Karpas-422 (cell line): ENCODE data around the gene DNAJB4. TPM values are rescaled to one million over a fixed set of nuclear protein-coding genes. Genes with fewer than 3 reads are reported as not detected.
"Not testable (repeated sequence)": the region's sequence is repeated elsewhere in the genome, so short reads cannot be mapped to it uniquely, and the experiment has no call there.

Experiments used
- DNase-seq: peaks from one replicate; pipeline ENCODE4 v3.0.0-alpha.2; 2015
- H2AFZ ChIP-seq: fragments of 200-600 bp; sonication (generic); 2 replicates; pipeline ENCODE4 v1.6.1; 2014; ENCODE audit warnings: antibody characterized with exemption, low read length, mixed read lengths
- H3K27ac ChIP-seq: fragments of 200-600 bp; sonication (generic); 2 replicates; pipeline ENCODE4 v1.5.1; 2014; ENCODE audit warnings: mild to moderate bottlenecking, low read length, moderate library complexity
- H3K27me3 ChIP-seq: fragments of 200-600 bp; sonication (generic); 2 replicates; pipeline ENCODE4 v1.6.1; 2014; ENCODE audit warnings: low read length, mixed read lengths
- H3K36me3 ChIP-seq: fragments of 200-600 bp; sonication (generic); 2 replicates; pipeline ENCODE4 v1.6.1; 2014; ENCODE audit warnings: low read length, mixed read lengths; ENCODE audit not compliant: insufficient read depth
- H3K4me1 ChIP-seq: fragments of 200-600 bp; sonication (generic); 2 replicates; pipeline ENCODE4 v1.6.1; 2014; ENCODE audit warnings: mild to moderate bottlenecking, low read length, mixed read lengths
- H3K4me2 ChIP-seq: fragments of 200-600 bp; sonication (generic); 2 replicates; pipeline ENCODE4 v1.6.1; 2014; ENCODE audit warnings: low read length, low read depth, mild to moderate bottlenecking; ENCODE audit not compliant: poor library complexity, severe bottlenecking
- H3K4me3 ChIP-seq: fragments of 200-600 bp; sonication (generic); 2 replicates; pipeline ENCODE4 v1.5.1; 2014; ENCODE audit warnings: mild to moderate bottlenecking, antibody characterized with exemption, low read length, mixed read lengths
- H3K79me2 ChIP-seq: fragments of 200-600 bp; sonication (generic); 2 replicates; pipeline ENCODE4 v1.6.1; 2014; ENCODE audit warnings: mild to moderate bottlenecking, low read length, mixed read lengths
- H3K9ac ChIP-seq: fragments of 200-600 bp; sonication (generic); 2 replicates; pipeline ENCODE4 v1.6.0; 2014; ENCODE audit warnings: low read length
- H3K9me2 ChIP-seq: fragments of 200-600 bp; sonication (generic), shearing (Covaris generic); replicated peaks from 2 replicates; pipeline ENCODE4 v1.6.0; 2014; ENCODE audit warnings: mild to moderate bottlenecking, low read length, moderate library complexity; ENCODE audit not compliant: insufficient read depth
- H3K9me3 ChIP-seq: fragments of 300-700, 200-600 bp; sonication (generic); 2 replicates; pipeline ENCODE4 v1.6.1; 2014; ENCODE audit warnings: low read length, mixed read lengths
- H4K20me1 ChIP-seq: fragments of 200-600 bp; sonication (generic); 2 replicates; pipeline ENCODE4 v1.6.1; 2014; ENCODE audit warnings: mild to moderate bottlenecking, antibody characterized with exemption, low read length, low read depth; ENCODE audit not compliant: insufficient read depth
- total RNA-seq: library from RNA; depleted of rRNA; stranded (reverse); fragments of >200 nt; shearing (Covaris generic); gene quantifications from 2 replicates; pipeline ENCODE4 v1.2.3, GENCODE V29; 2014; ENCODE audit warnings: low replicate concordance

The DNAJB4 gene
- total RNA-seq, 1 experiment from 2014 or later = 6.7 TPM

GRCh38 chr1:78007677-78008341 lies 3.1 kb downstream of the DNAJB4 start:
- no peak overlapping the region for H2AFZ ChIP-seq
- H3K36me3 ChIP-seq = no peaks in the 10 kb centered on the region
- H3K27me3 ChIP-seq = no peaks in the 10 kb centered on the region
- no peaks in the 10 kb centered on the region for H3K9me2 ChIP-seq
- no peaks in the 10 kb centered on the region for H4K20me1 ChIP-seq
- H3K9me3 ChIP-seq = no peaks in the 10 kb centered on the region
- no peak for DNase-seq
- H3K4me1 ChIP-seq = peaks cover 48% of the 10 kb centered on the region
- no peak overlapping the region for H3K27ac ChIP-seq
- H3K4me2 ChIP-seq = peak overlapping the region; percentile 19
- H3K4me3 ChIP-seq = peak overlapping the region; percentile 25; the same call in 1 of the 2 replicates
- H3K9ac ChIP-seq = no peak overlapping the region
- H3K79me2 ChIP-seq = peaks cover 53% of the 10 kb centered on the region

GRCh38 chr1:78009276-78009675 lies 4.5 kb downstream of the DNAJB4 start:
- no peak for DNase-seq
- Histone ChIP-seq H3K27ac (no peak overlapping the region), H3K27me3 (no peaks in the 10 kb centered on the region), H3K9ac (no peak overlapping the region), H3K4me1 (peaks cover 33% of the 10 kb centered on the region), H3K4me2 (peak overlapping the region; percentile 19), H3K4me3 (no peak overlapping the region), H3K9me3 (no peaks in the 10 kb centered on the region), H2AFZ (no peak overlapping the region), H4K20me1 (no peaks in the 10 kb centered on the region), H3K36me3 (no peaks in the 10 kb centered on the region), H3K79me2 (peaks cover 53% of the 10 kb centered on the region), H3K9me2 (no peaks in the 10 kb centered on the region)

GRCh38 chr1:78009836-78010235 lies 5.1 kb downstream of the DNAJB4 start:
- H3K4me1 ChIP-seq = peaks cover 29% of the 10 kb centered on the region
- no peaks in the 10 kb centered on the region for H4K20me1 ChIP-seq
- H2AFZ ChIP-seq = no peak overlapping the region
- peaks cover 52% of the 10 kb centered on the region for H3K79me2 ChIP-seq
- no peaks in the 10 kb centered on the region for H3K9me2 ChIP-seq
- no peak overlapping the region for H3K9ac ChIP-seq
- H3K4me2 ChIP-seq = no peak overlapping the region
- DNase-seq = no peak
- H3K36me3 ChIP-seq = no peaks in the 10 kb centered on the region
- H3K27ac ChIP-seq = no peak overlapping the region
- H3K27me3 ChIP-seq = no peaks in the 10 kb centered on the region
- H3K9me3 ChIP-seq = no peaks in the 10 kb centered on the region
- no peak overlapping the region for H3K4me3 ChIP-seq

GRCh38 chr1:78011050-78011449 lies 6.3 kb downstream of the DNAJB4 start:
- no peak overlapping the region for H3K4me2 ChIP-seq
- H3K4me3 ChIP-seq = no peak overlapping the region
- no peaks in the 10 kb centered on the region for H4K20me1 ChIP-seq
- H3K9me2 ChIP-seq = no peaks in the 10 kb centered on the region
- H3K27ac ChIP-seq = no peak overlapping the region
- H3K4me1 ChIP-seq = peaks cover 17% of the 10 kb centered on the region
- H3K79me2 ChIP-seq = peaks cover 41% of the 10 kb centered on the region
- H3K9ac ChIP-seq = no peak overlapping the region
- DNase-seq = no peak
- H3K27me3 ChIP-seq = no peaks in the 10 kb centered on the region
- H3K9me3 ChIP-seq = no peaks in the 10 kb centered on the region
- H2AFZ ChIP-seq = no peak overlapping the region
- 0 out of 2 replicates have a peak, but pooled peaks cover 1% of the 10 kb centered on the region for H3K36me3 ChIP-seq

- Histone ChIP-seq H3K36me3 (0 out of 2 replicates have a peak, but pooled peaks cover 8% of the 10 kb centered on the region), H3K9ac (no peak overlapping the region), H3K4me2 (no peak overlapping the region), H3K4me1 (no peaks in the 10 kb centered on the region), H3K27me3 (no peaks in the 10 kb centered on the region), H3K79me2 (0 out of 2 replicates have a peak, but pooled peaks cover 8% of the 10 kb centered on the region), H2AFZ (no peak overlapping the region), H3K9me3 (no peaks in the 10 kb centered on the region), H3K9me2 (no peaks in the 10 kb centered on the region), H3K4me3 (no peak overlapping the region), H4K20me1 (no peaks in the 10 kb centered on the region), H3K27ac (no peak overlapping the region)
- no peak for DNase-seq
Observed at GRCh38 chr1:78015148-78015547, 10.4 kb downstream of the DNAJB4 start.

GRCh38 chr1:78019024-78019423 lies 14.3 kb downstream of the DNAJB4 start:
- no peaks in the 10 kb centered on the region for H4K20me1 ChIP-seq
- H3K27ac ChIP-seq = no peak overlapping the region
- no peak overlapping the region for H2AFZ ChIP-seq
- DNase-seq = no peak
- H3K27me3 ChIP-seq = no peaks in the 10 kb centered on the region
- H3K9me3 ChIP-seq = no peaks in the 10 kb centered on the region
- H3K4me3 ChIP-seq = no peak overlapping the region
- no peaks in the 10 kb centered on the region for H3K4me1 ChIP-seq
- 0 out of 2 replicates have a peak, but pooled peaks cover 8% of the 10 kb centered on the region for H3K36me3 ChIP-seq
- no peaks in the 10 kb centered on the region for H3K79me2 ChIP-seq
- no peaks in the 10 kb centered on the region for H3K9me2 ChIP-seq
- H3K9ac ChIP-seq = no peak overlapping the region
- H3K4me2 ChIP-seq = no peak overlapping the region

- H4K20me1 ChIP-seq, H3K27ac ChIP-seq, H3K79me2 ChIP-seq, H3K9me3 ChIP-seq, DNase-seq, H2AFZ ChIP-seq, H3K36me3 ChIP-seq, H3K9ac ChIP-seq, H3K27me3 ChIP-seq, H3K9me2 ChIP-seq, H3K4me1 ChIP-seq, H3K4me2 ChIP-seq, H3K4me3 ChIP-seq: not testable (repeated sequence)
Observed at GRCh38 chr1:78021134-78021533, 16.4 kb downstream of the DNAJB4 start.

- Histone ChIP-seq H3K36me3 (no peaks in the 10 kb centered on the region), H3K27me3 (no peaks in the 10 kb centered on the region), H3K79me2 (no peaks in the 10 kb centered on the region), H3K9ac (no peak overlapping the region), H3K4me3 (no peak overlapping the region), H3K27ac (no peak overlapping the region), H3K9me3 (no peaks in the 10 kb centered on the region), H3K4me1 (peaks cover 6% of the 10 kb centered on the region), H4K20me1 (no peaks in the 10 kb centered on the region), H2AFZ (no peak overlapping the region), H3K9me2 (no peaks in the 10 kb centered on the region), H3K4me2 (no peak overlapping the region)
- no peak for DNase-seq
Observed at GRCh38 chr1:78029793-78030192, 25.1 kb downstream of the DNAJB4 start.
